Peyer's patch (tissue), 4 donors: Measurements from ENCODE around the gene MRPL41.

Experiments
- POLR2A ChIP-seq, 2 donors: fragments of 450-650 bp; IDR thresholded peaks; one replicate each; pipeline ENCODE4 v1.5.1; 2017; ENCODE audit warnings: antibody characterized with exemption in 2 of 2, mild to moderate bottlenecking in 2 of 2, moderate library complexity in 2 of 2
- TF ChIP-seq, protein P1 (sequence below), 6 experiments: fragments of 450-650 bp in 4 of 6; fragments of 200-600 bp in 2 of 6; sonication (generic) in 1 of 6; IDR thresholded peaks; one replicate each; pipeline ENCODE4 v1.5.1; 2017 to 2019; ENCODE audit warnings: antibody characterized with exemption in 6 of 6, mild to moderate bottlenecking in 3 of 6, moderate library complexity in 1 of 6

DNA sequence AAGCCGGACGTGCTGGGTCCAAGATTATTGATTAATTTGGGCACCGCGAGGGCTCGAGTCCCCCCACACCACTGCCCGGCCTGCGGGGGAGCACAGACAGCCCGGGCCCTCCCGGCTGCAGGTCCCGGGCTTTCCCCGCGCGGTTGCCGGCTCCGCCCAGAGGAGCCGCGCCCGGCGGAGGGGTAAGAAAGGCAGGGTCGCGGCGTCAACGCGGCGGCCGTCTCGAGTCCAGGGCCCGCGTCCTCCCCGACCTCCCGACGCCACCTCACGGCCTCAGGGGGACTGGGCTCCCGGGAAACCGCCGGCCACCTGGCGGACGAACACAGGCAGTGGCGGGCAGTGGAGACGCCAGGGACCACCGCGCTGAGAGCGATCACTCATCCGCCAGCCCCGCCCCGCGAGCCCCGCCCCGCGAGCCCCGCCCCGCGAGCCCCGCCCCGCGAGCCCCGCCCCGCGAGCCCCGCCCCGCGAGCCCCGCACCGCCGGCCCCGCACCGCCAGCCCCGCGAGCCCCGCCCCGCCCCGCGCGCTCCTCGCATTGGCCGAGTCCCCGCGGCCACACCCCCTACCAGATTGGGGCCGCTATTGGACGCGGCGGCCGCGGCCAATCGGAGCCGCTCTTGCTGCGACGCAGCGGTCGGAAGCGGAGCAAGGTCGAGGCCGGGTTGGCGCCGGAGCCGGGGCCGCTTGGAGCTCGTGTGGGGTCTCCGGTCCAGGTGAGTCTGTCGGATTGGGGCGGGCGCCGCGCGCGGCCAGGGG, at the start of gene MRPL41:
- TF ChIP-seq, protein P1, sequence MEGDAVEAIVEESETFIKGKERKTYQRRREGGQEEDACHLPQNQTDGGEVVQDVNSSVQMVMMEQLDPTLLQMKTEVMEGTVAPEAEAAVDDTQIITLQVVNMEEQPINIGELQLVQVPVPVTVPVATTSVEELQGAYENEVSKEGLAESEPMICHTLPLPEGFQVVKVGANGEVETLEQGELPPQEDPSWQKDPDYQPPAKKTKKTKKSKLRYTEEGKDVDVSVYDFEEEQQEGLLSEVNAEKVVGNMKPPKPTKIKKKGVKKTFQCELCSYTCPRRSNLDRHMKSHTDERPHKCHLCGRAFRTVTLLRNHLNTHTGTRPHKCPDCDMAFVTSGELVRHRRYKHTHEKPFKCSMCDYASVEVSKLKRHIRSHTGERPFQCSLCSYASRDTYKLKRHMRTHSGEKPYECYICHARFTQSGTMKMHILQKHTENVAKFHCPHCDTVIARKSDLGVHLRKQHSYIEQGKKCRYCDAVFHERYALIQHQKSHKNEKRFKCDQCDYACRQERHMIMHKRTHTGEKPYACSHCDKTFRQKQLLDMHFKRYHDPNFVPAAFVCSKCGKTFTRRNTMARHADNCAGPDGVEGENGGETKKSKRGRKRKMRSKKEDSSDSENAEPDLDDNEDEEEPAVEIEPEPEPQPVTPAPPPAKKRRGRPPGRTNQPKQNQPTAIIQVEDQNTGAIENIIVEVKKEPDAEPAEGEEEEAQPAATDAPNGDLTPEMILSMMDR (IDR thresholded peaks at IDR 0.05): peak; percentile 40 to 73 (median 55)
- peak; percentile 81 to 90 for TF ChIP-seq POLR2A (IDR thresholded peaks at IDR 0.05)
